Lower leg skin (tissue), 4 donors: ENCODE data around the gene LETM1. TPM values are rescaled to one million over a fixed set of nuclear protein-coding genes. Genes with fewer than 3 reads are reported as not detected.

Source experiments
- DNase-seq, 2 donors: peaks; one replicate each; pipeline ENCODE4 v3.0.0-alpha.2; 2019; ENCODE audit warnings: low spot score in 2 of 2
- H3K4me3 ChIP-seq: fragments of 200-600 bp; sonication (generic); 2 replicates; pipeline ENCODE4 v1.5.1; 2017; ENCODE audit warnings: mild to moderate bottlenecking, low read depth; ENCODE audit not compliant: poor library complexity, severe bottlenecking
- POLR2A ChIP-seq, 2 donors: fragments of 450-650 bp; IDR thresholded peaks; one replicate each; pipeline ENCODE4 v1.6.1; 2016 to 2017; ENCODE audit warnings: antibody characterized with exemption in 2 of 2, mild to moderate bottlenecking in 1 of 2, moderate library complexity in 1 of 2
- WGBS, 2 donors: methylation state at CpG; one replicate each; pipeline ENCODE4 v1.1.5; 2018; 5-methylcytosine and 5-hydroxymethylcytosine counted together
- intact Hi-C: fragments of 100-400 bp; cut with DNase I; formaldehyde crosslinking; loops from one replicate; pipeline ENCODE4 v1.15.0; 2023; ENCODE audit warnings: low total_unique reads
- total RNA-seq, 4 donors: library from RNA; depleted of rRNA; stranded (reverse); fragments of >200 nt; gene quantifications; one replicate each; pipeline ENCODE4 v1.1.0, GENCODE V29; 2016
- TF ChIP-seq, protein P1 (sequence below), 3 donors: fragments of 450-650 bp; IDR thresholded peaks; one replicate each; pipeline ENCODE4 v1.5.1; 2016; ENCODE audit warnings: antibody characterized with exemption in 3 of 3, mild to moderate bottlenecking in 3 of 3, moderate library complexity in 2 of 3

LETM1 gene
- total RNA-seq, 4 donors from 2014 or later, result 27.2 to 49.9 (median 39.0) TPM

DNA sequence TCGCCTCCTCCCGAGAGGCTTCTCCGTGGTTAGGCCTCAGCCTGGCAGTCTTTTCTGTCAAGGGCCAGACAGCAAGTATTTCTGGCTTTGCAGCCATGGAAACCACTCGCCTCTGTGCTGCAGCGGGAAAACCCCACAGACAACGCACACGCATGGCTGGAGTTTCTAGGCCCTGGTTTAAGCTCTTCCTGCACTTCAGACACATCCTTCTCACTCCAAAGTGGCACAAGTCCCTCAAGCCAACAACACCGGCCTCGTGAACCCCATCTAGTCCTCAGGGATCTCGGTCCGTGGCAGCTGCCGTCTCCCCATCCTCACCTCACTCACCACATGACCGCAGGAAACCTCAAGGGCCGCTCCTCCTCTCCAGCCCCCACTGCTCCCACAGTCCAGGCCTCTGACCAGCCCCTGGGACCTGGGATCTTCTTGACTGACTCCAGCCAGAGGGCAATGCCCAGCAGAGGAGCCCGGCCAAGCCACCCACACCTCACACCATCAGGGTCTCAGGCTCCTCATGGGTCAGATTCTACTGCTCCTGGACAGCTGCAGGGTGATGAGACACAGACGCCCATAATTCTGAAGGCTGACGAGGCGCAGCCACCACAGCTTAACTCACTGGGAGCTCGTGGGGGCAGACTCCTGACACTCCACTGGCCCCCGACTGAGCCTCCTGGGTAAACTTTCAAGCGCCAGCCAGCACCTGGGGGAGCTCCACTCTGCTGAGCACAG lies 21.7 kb downstream of the LETM1 start:
- TF ChIP-seq POLR2A (IDR thresholded peaks at IDR 0.05), result no peak
- TF ChIP-seq, protein P1, sequence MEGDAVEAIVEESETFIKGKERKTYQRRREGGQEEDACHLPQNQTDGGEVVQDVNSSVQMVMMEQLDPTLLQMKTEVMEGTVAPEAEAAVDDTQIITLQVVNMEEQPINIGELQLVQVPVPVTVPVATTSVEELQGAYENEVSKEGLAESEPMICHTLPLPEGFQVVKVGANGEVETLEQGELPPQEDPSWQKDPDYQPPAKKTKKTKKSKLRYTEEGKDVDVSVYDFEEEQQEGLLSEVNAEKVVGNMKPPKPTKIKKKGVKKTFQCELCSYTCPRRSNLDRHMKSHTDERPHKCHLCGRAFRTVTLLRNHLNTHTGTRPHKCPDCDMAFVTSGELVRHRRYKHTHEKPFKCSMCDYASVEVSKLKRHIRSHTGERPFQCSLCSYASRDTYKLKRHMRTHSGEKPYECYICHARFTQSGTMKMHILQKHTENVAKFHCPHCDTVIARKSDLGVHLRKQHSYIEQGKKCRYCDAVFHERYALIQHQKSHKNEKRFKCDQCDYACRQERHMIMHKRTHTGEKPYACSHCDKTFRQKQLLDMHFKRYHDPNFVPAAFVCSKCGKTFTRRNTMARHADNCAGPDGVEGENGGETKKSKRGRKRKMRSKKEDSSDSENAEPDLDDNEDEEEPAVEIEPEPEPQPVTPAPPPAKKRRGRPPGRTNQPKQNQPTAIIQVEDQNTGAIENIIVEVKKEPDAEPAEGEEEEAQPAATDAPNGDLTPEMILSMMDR (IDR thresholded peaks at IDR 0.05), result no peak
- WGBS, 2 donors, result 90 to 91% methylated on average over 20 to 21 of the region's 21 CpGs
- no peak overlapping the region for H3K4me3 ChIP-seq
- intact Hi-C loops, result no loop called here
- DNase-seq, result no peak

DNA sequence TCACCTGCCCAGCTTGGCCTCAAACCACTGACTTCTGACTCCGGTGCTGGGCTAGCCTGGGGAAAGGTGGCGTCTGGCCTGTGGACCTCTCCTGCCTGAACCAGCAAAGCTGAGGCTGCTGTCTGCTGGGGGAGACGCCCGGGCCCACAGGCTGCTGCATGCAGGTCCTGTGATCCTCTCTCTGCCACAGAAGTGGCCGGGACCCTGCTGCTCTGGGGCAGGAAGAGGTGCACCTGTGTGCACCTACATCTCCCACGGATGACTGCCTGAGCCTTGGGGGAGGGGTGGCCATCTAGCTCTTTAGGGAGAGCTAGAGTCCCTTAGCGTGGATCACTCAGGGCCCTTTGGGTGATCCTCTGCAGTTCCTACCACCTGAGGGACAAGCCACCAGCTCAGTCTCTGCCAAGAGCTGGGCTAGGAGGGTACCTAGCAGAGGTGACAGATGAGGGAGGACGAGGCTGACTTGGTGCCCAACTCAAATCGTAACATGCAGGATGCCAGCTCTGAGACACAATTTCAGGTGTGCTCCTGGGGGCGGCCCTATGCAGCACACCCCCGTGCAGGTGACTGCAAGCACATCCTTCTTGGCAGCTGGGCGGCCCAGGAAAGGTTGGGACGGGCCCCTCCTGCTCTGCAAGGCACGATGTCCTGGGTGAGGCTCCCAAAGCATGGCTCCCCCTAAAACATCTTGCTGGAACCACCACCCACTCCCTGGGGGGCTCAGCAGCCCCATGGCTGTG lies 22.5 kb downstream of the LETM1 start:
- TF ChIP-seq, protein P1 (IDR thresholded peaks at IDR 0.05), result no peak
- no peak for TF ChIP-seq POLR2A (IDR thresholded peaks at IDR 0.05)
- WGBS, 2 donors, result 94 to 98% methylated on average over 9 to 10 of the region's 14 CpGs
- intact Hi-C loops, result no loop called here
- DNase-seq, result no peak
- no peak overlapping the region for H3K4me3 ChIP-seq

DNA sequence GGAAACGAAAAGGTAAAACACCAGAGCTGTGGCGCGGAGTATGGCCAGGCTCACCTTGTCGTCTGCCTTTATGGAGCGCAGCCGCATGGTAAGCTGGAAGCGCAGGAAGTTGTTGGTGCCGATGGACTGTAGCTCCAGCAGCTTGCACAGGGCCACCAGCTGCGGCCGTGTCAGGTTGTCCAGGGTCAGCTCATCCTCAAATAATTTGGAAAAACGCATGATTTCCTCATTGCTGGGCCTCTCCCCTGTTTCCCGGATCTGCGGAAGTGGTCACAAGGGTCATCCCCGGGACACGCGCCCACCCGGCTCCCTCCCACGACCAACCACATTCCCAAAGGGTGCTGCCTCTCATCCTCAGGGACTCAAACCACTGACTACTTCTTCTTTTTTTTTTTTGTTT lies 23.3 kb downstream of the LETM1 start:
- TF ChIP-seq POLR2A (IDR thresholded peaks at IDR 0.05), result no peak
- TF ChIP-seq, protein P1 (IDR thresholded peaks at IDR 0.05), result no peak
- 89% methylated on average over 18 of the region's 18 CpGs for WGBS, 2 donors

DNA sequence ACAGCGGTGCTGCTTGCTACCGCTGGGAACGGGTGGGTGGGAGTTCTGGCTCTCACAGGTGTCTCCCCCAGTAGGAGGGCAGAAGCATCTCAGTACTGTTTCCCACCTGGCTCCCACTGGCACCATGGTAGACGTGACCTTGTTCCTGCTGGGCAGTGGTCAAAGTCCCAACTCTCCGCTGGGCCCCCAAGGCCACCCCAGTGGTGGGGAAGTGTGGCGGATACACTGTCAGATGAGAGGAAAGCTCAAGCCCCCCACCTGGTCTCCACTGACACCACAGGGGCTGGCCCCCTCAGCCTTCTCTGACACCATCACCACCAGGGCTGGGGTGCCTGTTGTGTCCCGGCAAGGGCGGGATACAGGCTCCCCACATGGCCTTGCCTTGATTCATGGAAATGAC lies 24.6 kb downstream of the LETM1 start:
- no peak for DNase-seq
- no peak overlapping the region for H3K4me3 ChIP-seq
- intact Hi-C loops, result no loop called here
- 83 to 90% methylated on average over 4 to 8 of the region's 8 CpGs for WGBS, 2 donors
- TF ChIP-seq POLR2A (IDR thresholded peaks at IDR 0.05), result no peak
- TF ChIP-seq, protein P1 (IDR thresholded peaks at IDR 0.05), result no peak

More for the DNA sequence above, 23.3 kb downstream of the LETM1 start:
- no peak overlapping the region for H3K4me3 ChIP-seq
- intact Hi-C loops, result no loop called here
- no peak for DNase-seq

DNA sequence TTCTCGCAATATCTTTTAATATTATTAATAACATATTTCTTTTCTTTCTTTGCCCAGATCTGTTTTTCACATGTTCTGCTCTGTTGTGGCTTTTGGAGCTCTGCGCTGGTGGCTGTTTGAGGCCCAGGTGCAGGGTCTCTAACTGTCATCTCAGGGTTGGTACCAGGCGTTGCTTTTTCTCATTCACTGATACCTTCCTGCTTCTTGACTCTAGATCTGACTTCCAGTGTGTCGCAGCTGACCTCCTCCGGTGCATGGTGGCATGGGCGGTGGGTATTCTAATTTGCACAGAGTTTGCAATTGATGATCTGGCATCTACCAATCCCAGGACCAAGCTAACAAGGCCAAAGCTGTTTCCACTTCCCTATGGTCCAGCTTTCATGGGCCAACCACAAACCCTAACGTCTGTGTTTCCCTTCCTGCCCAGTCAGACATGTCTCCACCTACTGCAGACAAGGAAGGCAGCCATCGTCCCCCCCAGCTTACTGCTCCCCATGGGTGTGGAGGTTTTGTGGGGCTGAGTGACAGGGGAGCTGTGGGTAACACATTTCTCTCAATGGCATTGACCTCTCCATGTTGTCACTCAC lies 25.2 kb downstream of the LETM1 start:
- intact Hi-C loops, result no loop called here
- H3K4me3 ChIP-seq, result no peak overlapping the region
- DNase-seq, result no peak
- WGBS, 2 donors, result 84 to 85% methylated on average over 8 of the region's 8 CpGs
- TF ChIP-seq, protein P1 (IDR thresholded peaks at IDR 0.05), result no peak
- TF ChIP-seq POLR2A (IDR thresholded peaks at IDR 0.05), result no peak
